GM12878 (cell line): ENCODE measurements around the gene DDX54. TPM values are rescaled to one million over a fixed set of nuclear protein-coding genes. Genes with fewer than 3 reads are reported as not detected.
A peak's percentile ranks its signal among the peaks of the same experiment; 100 is the strongest.

Source experiments
- BCL11A ChIP-seq: IDR thresholded peaks from 2 replicates; pipeline ENCODE4 v1.6.1; 2011; ENCODE audit warnings: low read depth, low read length
- CHD1 ChIP-seq: IDR thresholded peaks from 2 replicates; pipeline ENCODE4 v1.6.1; 2012; ENCODE audit warnings: low read depth, low read length, improper control_type of control experiment
- JUNB ChIP-seq: IDR thresholded peaks from 2 replicates; pipeline ENCODE4 v1.6.1; 2016; ENCODE audit warnings: antibody characterized with exemption, mild to moderate bottlenecking
- KLF5 ChIP-seq: fragments of 450-650 bp; IDR thresholded peaks from 2 replicates; pipeline ENCODE4 v1.6.1; 2014; ENCODE audit warnings: mild to moderate bottlenecking; ENCODE audit not compliant: partially characterized antibody
- NBN ChIP-seq: fragments of 450-650 bp; IDR thresholded peaks from 2 replicates; pipeline ENCODE4 v1.6.1; 2016
- NFXL1 ChIP-seq: fragments of 450-650 bp; IDR thresholded peaks from 2 replicates; pipeline ENCODE4 v1.6.1; 2017; ENCODE audit warnings: antibody characterized with exemption, mild to moderate bottlenecking, borderline replicate concordance
- NFYB ChIP-seq: IDR thresholded peaks from 2 replicates; pipeline ENCODE4 v1.6.1; 2011; ENCODE audit warnings: low read depth, mild to moderate bottlenecking, low read length, improper control_type of control experiment, moderate library complexity; ENCODE audit not compliant: insufficient read depth
- RB1 ChIP-seq: fragments of 450-650 bp; formaldehyde crosslinking; IDR thresholded peaks from 2 replicates; pipeline ENCODE4 v1.6.1; 2017; ENCODE audit warnings: mild to moderate bottlenecking, borderline replicate concordance
- RFX5 ChIP-seq: IDR thresholded peaks from 2 replicates; pipeline ENCODE4 v1.6.1; 2011; ENCODE audit warnings: low read depth, low read length, improper control_type of control experiment
- SREBF2 ChIP-seq: IDR thresholded peaks from 2 replicates; pipeline ENCODE4 v1.6.1; 2012; ENCODE audit warnings: mild to moderate bottlenecking, low read length
- SRF ChIP-seq, 2 experiments: IDR thresholded peaks; 2 replicates each; pipeline ENCODE4 v1.6.1; 2011; ENCODE audit warnings: low read depth in 2 of 2, low read length in 2 of 2, mild to moderate bottlenecking in 1 of 2, moderate library complexity in 1 of 2
- STAT1 ChIP-seq: fragments of 450-650 bp; conservative IDR thresholded peaks from 2 replicates; pipeline ENCODE4 v1.6.1; 2014; ENCODE audit warnings: antibody characterized with exemption, mild to moderate bottlenecking
- ZBED1 ChIP-seq: IDR thresholded peaks from 2 replicates; pipeline ENCODE4 v1.6.1; 2016; ENCODE audit warnings: borderline replicate concordance
- polyA plus RNA-seq, 11 experiments: library from polyadenylated mRNA; depleted of rRNA in 4 of 11; unstranded in 6 of 11; stranded (reverse) in 5 of 11; fragments of >200 nt; fragmentation: Nextera tagmentation in 4 of 11; fragmentation: Illumina TruSeq in 1 of 11; extraction: Ambion mirVana in 4 of 11; extraction: Trizol in 1 of 11; gene quantifications; 1 replicate in 1 of 11; 2 replicates in 10 of 11; pipeline versions ENCODE4 v1.2.1 to v1.2.3, GENCODE V29; 2011 to 2016; ENCODE audit warnings: inconsistent platforms in 2 of 11, missing spikeins in 2 of 11, low read depth in 1 of 11
- total RNA-seq, 4 experiments: library from RNA; depleted of rRNA in 3 of 4; stranded (reverse); fragments of >200 nt in 3 of 4; fragmentation: Illumina TruSeq in 1 of 4; extraction: Trizol in 1 of 4; gene quantifications; 2 replicates each; pipeline versions ENCODE4 v1.2.1 to v1.2.3, GENCODE V29; 2013 to 2021
- TF ChIP-seq, protein P1 (sequence below): fragments of 450-650 bp; formaldehyde crosslinking; IDR thresholded peaks from 2 replicates; pipeline ENCODE4 v1.4.0; 2022; ENCODE audit warnings: mild to moderate bottlenecking, moderate library complexity
- TF ChIP-seq, protein P2 (sequence below): IDR thresholded peaks from 2 replicates; pipeline ENCODE4 v1.6.1; 2011; ENCODE audit warnings: low read depth, low read length, improper control_type of control experiment, borderline replicate concordance
- TF ChIP-seq, protein P3 (sequence below): fragments of 450-650 bp; IDR thresholded peaks from 2 replicates; pipeline ENCODE4 v1.6.1; 2016; ENCODE audit warnings: mild to moderate bottlenecking, moderate library complexity, borderline replicate concordance
- TF ChIP-seq, protein P4 (sequence below): fragments of 450-650 bp; conservative IDR thresholded peaks from 2 replicates; pipeline ENCODE4 v1.6.1; 2017; ENCODE audit warnings: mild to moderate bottlenecking, moderate library complexity
- TF ChIP-seq, protein P5 (sequence below): fragments of 150-350 bp; IDR thresholded peaks from 2 replicates; pipeline ENCODE4 v1.6.1; 2014; ENCODE audit warnings: mild to moderate bottlenecking, low read depth, low read length

DDX54 gene
- total and polyA plus RNA-seq, 10 of the 15 experiments (the other 5 are each of a cell fraction or from before 2014, with no cell fraction given): 1.9 to 115 (median 56.3) TPM

DNA sequence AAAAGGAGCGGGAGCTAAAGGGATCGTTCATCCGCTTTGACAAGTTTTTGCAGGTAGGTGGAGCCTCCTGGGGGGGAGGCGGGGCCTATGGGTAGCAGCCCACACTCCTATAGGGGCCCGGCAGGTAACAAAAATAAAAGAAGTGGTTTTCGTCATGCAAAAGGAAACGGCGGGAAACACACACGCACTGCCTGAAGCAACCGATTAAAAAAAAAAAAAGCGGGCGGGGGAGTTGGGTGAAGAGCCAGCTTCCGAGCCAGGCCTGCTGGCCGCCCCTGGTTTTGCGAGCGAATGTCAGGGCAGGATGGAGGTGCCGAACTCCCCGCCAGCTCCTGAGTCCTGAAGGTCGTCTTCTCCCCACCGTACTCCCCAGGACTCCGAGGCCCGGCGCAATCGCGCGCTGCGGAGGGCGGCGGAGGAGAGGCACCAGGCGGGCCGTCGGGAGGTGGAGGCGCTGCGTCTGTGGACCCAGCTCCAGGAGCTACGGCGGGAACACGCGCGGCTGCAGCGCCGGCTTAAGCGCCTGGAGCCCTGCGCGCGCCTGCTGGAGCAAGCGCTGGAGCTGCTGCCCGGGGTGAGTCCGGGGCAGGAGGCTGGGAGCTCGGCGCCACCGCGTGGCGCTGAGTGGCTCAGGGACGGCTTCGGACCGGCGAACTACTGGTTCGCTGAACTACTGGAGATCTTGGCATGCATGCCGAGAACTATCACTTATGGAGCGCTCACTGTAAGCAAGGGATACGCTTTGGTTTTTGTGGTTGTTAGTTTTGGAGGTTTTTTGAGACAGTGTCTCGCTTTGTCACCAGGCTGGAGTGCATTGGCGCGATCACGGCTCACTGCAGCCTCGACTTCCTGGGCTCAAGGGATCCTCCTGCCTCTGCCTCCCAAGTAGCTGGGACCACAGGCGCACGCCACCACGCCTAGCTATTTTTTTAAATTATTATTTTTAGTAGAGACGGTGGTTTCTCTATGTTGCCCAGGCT lies 32.2 kb downstream of the DDX54 start (continued):
- TF ChIP-seq SREBF2 (no peak), JUNB (no peak), NBN (no peak), BCL11A (no peak), STAT1 (no peak), SRF (IDR thresholded peaks at IDR 0.05; ENCODE audit: low read depth in 2 of 2, low read length in 2 of 2) (no peak), NFYB (no peak), CHD1 (no peak), KLF5 (no peak), NFXL1 (no peak), ZBED1 (no peak), RB1 (peak; percentile 22; the same call in 1 of the 2 replicates), RFX5 (no peak)
- TF ChIP-seq, protein P1, sequence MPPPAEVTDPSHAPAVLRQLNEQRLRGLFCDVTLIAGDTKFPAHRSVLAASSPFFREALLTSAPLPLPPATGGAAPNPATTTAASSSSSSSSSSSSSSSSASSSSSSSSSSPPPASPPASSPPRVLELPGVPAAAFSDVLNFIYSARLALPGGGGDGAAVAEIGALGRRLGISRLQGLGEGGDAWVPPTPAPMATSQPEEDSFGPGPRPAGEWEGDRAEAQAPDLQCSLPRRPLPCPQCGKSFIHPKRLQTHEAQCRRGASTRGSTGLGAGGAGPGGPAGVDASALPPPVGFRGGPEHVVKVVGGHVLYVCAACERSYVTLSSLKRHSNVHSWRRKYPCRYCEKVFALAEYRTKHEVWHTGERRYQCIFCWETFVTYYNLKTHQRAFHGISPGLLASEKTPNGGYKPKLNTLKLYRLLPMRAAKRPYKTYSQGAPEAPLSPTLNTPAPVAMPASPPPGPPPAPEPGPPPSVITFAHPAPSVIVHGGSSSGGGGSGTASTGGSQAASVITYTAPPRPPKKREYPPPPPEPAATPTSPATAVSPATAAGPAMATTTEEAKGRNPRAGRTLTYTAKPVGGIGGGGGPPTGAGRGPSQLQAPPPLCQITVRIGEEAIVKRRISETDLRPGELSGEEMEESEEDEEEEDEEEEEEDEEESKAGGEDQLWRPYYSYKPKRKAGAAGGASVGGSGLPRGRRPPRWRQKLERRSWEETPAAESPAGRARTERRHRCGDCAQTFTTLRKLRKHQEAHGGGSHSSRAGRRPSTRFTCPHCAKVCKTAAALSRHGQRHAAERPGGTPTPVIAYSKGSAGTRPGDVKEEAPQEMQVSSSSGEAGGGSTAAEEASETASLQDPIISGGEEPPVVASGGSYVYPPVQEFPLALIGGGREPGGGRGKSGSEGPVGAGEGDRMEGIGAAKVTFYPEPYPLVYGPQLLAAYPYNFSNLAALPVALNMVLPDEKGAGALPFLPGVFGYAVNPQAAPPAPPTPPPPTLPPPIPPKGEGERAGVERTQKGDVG: no peak
- TF ChIP-seq, protein P2, sequence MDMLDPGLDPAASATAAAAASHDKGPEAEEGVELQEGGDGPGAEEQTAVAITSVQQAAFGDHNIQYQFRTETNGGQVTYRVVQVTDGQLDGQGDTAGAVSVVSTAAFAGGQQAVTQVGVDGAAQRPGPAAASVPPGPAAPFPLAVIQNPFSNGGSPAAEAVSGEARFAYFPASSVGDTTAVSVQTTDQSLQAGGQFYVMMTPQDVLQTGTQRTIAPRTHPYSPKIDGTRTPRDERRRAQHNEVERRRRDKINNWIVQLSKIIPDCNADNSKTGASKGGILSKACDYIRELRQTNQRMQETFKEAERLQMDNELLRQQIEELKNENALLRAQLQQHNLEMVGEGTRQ: no peak
- TF ChIP-seq, protein P3, sequence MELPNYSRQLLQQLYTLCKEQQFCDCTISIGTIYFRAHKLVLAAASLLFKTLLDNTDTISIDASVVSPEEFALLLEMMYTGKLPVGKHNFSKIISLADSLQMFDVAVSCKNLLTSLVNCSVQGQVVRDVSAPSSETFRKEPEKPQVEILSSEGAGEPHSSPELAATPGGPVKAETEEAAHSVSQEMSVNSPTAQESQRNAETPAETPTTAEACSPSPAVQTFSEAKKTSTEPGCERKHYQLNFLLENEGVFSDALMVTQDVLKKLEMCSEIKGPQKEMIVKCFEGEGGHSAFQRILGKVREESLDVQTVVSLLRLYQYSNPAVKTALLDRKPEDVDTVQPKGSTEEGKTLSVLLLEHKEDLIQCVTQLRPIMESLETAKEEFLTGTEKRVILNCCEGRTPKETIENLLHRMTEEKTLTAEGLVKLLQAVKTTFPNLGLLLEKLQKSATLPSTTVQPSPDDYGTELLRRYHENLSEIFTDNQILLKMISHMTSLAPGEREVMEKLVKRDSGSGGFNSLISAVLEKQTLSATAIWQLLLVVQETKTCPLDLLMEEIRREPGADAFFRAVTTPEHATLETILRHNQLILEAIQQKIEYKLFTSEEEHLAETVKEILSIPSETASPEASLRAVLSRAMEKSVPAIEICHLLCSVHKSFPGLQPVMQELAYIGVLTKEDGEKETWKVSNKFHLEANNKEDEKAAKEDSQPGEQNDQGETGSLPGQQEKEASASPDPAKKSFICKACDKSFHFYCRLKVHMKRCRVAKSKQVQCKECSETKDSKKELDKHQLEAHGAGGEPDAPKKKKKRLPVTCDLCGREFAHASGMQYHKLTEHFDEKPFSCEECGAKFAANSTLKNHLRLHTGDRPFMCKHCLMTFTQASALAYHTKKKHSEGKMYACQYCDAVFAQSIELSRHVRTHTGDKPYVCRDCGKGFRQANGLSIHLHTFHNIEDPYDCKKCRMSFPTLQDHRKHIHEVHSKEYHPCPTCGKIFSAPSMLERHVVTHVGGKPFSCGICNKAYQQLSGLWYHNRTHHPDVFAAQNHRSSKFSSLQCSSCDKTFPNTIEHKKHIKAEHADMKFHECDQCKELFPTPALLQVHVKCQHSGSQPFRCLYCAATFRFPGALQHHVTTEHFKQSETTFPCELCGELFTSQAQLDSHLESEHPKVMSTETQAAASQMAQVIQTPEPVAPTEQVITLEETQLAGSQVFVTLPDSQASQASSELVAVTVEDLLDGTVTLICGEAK: no peak
- TF ChIP-seq, protein P4, sequence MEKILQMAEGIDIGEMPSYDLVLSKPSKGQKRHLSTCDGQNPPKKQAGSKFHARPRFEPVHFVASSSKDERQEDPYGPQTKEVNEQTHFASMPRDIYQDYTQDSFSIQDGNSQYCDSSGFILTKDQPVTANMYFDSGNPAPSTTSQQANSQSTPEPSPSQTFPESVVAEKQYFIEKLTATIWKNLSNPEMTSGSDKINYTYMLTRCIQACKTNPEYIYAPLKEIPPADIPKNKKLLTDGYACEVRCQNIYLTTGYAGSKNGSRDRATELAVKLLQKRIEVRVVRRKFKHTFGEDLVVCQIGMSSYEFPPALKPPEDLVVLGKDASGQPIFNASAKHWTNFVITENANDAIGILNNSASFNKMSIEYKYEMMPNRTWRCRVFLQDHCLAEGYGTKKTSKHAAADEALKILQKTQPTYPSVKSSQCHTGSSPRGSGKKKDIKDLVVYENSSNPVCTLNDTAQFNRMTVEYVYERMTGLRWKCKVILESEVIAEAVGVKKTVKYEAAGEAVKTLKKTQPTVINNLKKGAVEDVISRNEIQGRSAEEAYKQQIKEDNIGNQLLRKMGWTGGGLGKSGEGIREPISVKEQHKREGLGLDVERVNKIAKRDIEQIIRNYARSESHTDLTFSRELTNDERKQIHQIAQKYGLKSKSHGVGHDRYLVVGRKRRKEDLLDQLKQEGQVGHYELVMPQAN: no peak
- TF ChIP-seq, protein P5, sequence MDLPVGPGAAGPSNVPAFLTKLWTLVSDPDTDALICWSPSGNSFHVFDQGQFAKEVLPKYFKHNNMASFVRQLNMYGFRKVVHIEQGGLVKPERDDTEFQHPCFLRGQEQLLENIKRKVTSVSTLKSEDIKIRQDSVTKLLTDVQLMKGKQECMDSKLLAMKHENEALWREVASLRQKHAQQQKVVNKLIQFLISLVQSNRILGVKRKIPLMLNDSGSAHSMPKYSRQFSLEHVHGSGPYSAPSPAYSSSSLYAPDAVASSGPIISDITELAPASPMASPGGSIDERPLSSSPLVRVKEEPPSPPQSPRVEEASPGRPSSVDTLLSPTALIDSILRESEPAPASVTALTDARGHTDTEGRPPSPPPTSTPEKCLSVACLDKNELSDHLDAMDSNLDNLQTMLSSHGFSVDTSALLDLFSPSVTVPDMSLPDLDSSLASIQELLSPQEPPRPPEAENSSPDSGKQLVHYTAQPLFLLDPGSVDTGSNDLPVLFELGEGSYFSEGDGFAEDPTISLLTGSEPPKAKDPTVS: no peak
